HUDEP-2 (cell line): ENCODE data around the gene BCAT1.
A peak's percentile ranks its signal among the peaks of the same experiment; 100 is the strongest.
"Not testable (repeated sequence)": the region's sequence is repeated elsewhere in the genome, so short reads cannot be mapped to it uniquely, and the experiment has no call there.

Source experiments
- DNase-seq, 76 experiments: peaks; one replicate each; lab custom pipeline; 2025; ENCODE audit not compliant: unreplicated experiment in 76 of 76; lab: John Stamatoyannopoulos, UW

Gene BCAT1

GRCh38 chr12:24902511-24903328, 46.2 kb downstream of the BCAT1 start:
- DNase-seq, result peak in 4 of 76 experiments; percentile 19 to 44 (median 24)

DNA sequence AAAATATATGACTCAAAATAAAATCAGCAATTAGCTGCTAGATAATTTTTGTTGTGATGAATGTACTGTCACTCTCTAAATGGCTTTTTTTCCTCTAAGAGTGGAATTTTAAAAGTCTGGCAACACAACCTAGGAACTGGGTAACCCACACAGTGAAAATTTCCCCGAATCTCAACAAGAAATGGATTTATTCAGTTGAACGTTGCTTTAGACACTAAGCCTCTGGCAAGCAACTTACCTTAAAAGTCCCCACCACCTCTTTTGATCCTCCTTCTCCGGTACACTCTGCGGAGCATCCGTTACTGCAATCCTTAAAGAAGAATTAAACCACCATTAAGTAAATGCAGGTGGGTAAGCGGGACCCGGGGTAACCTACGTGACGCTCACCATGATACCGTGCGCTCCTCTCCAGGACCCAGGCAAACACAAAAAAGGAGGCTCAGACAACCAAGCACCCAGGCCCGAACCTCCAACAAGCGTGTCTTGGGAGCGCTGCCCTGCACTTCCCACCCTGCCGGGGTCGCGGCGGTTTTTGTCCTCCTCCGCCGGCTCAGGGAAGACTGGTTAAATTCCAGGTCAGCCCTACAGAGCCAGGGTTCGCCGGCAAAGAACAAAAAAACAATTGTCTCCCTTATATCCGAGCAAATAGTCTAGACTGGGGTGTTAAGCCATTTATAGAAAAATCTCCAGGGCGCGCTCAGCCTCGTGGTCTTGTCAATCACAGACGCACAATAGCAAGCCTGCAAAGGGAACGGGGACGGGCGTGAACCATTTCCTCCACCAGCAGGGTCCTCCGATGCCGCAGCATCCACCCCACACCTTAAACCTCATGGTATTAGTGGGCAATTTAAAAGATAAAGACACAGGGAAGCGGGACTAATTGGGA, 47.1 kb downstream of the BCAT1 start:
- no peak for DNase-seq

- DNase-seq, result peak in 6 of 76 experiments; percentile 4 to 26 (median 20)
These were observed 48.7 kb downstream of the BCAT1 start for GRCh38 chr12:24900196-24900595.

- DNase-seq, result peak in 14 of 76 experiments; percentile 8 to 48 (median 16)
These were observed 49.3 kb downstream of the BCAT1 start for GRCh38 chr12:24899503-24900075.

- no peak for DNase-seq
These were observed 50.3 kb downstream of the BCAT1 start for GRCh38 chr12:24898606-24899005.

DNA sequence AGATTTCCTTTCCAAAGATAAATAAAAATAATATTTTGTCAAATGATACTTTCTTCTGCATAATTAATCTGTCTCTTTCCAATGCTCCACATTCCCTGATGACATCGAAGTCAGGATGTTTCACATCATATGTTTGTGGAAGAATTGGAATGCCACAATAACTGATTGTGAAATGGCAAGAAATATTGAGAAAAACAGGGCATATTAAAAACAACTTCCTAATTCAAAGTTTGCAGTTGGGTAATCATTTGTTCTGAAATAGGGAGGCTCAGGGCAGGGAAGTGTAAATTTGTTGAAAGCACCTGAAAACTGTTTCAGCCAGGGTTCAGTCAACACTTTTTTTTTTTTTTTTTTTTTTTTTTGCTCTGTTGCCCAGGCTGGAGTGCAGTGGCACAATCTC, 50.7 kb downstream of the BCAT1 start:
- DNase-seq, result no peak

- no peak for DNase-seq
These were observed 52.7 kb downstream of the BCAT1 start for GRCh38 chr12:24896171-24896570.

- DNase-seq, result no peak
These were observed 53.3 kb downstream of the BCAT1 start for GRCh38 chr12:24895612-24896011.

DNA sequence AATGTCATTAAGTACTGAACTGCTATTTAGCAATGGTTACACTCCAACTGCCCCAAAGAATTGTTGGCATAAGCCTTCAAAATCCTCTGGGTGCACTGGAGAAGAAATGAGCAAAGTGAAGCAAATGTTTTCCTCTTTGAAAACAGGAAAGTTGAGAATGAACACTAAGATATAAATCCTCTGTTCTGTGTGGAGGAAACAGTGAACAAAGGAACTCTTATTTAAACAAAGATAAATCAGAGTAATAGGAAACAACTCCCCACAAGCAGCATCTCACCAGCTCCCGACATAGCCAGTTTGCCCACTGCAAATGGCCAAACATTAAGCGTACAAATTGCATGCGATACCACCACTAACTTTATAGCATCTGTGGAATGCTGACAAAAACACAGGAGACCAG, 54.0 kb downstream of the BCAT1 start:
- no peak for DNase-seq

DNA sequence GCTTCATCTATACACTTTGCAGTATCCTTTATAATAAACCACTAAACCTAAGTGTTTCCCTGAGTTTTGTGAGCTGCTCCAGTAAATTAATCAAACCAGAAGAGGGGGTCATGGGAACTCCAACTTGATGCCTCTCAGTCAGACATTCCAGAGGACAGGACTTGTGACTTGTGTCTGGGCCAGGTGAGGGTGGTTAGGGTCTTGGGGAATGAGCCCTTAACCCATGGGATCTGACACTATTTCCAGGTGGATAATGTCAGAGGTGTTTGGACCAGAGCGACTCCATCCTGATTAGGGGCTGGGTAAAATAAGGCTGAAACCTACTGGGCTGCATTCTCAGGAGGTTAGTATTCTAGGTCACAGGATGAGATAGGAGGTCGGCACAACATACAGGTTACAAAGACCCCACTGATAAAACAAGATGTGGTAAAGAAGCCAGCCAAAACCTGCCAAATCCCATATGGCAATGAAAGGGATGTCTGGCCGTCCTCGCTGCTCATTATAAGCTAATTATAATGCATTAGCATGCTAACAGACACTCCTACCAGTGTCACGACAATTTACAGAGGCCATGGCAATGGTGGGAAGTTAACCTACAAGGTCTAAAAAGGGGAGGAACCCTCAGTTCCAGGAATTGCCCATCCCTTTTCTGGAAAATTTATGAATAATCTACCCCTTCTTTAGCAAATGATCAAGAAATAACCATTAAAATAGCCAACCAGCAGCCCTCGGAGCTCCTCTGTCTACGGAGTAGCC, 58.7 kb downstream of the BCAT1 start:
- no peak for DNase-seq

DNA sequence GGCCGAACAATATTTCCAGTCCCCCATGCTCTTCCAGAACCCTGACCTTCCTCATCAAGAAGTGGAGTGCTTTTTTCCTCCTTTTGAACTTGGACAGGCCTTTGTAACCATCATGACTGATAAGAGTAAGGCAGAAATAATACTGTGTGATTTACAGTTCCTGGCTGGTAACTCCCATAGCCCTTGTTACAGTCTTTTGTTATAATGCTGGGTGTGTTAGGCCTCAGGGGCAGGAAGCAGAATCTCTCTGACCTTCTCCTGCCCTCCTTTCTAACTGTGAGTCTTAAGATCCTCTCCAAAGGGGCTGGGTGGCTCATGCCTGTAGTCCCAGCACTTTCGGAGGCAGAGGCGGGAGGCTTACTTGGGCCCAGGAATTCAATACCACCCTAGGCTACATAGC, 59.5 kb downstream of the BCAT1 start:
- DNase-seq, result no peak

- DNase-seq, result no peak
These were observed 60.1 kb downstream of the BCAT1 start for GRCh38 chr12:24888813-24889212.

GRCh38 chr12:24884911-24885310, 64.0 kb downstream of the BCAT1 start:
- DNase-seq, result no peak

- no peak for DNase-seq
These were observed 67.1 kb downstream of the BCAT1 start for GRCh38 chr12:24881724-24882371.

DNA sequence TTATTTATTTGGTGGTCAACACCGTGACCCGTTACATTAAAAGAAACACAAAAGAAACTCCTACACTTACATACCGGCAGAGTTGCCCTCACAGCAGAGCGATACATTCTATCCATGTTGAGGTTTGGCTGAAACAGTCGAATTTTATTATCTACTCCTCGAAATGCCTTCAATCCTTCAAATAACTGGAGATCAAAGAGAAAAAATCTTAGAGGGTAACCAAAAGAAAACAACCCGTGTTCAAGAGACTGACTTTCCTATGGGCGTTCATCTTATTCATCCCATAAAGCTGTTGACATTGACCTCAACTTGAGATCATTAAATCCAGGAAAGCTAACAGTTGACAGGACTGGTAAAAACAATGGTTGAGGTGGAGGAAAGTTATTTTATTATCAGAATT, 67.7 kb downstream of the BCAT1 start:
- DNase-seq, result no peak

DNA sequence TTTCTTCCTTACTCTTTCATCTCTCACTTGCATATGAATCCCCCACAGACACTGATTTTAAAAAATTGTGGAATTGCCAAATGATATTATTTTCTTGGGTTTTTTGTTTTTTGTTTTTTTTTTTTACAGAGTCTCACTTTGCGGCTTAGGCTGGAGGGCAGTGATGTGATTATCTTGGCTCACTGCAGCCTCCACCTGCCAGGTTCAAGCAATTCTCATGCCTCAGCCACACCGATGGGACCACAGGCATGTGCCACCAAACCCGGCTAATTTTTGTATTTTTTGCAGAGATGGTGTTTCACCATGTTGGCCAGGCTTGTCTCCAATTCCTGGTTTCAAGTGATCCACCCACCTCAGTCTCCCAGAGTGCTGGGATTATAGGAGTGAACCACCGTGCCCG, 68.2 kb downstream of the BCAT1 start:
- DNase-seq, result no peak

DNA sequence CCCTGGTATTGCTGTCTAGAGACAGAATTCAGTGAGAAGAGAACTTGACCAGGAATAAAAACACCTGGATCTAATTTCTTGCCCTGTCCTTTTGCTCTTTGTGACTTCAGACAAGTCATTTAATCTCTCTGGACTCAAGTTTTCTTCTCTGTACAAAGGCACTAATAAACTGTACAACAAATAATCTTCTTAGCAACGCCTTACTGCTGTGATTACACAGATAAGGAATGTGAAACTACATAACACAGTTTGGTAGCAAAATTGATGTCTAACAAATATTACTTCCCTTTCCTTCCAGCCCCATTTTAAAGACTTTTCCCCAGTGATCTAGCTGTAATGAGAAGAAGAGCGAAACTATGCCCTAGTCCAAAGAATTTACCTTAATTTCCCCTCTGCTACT, 69.3 kb downstream of the BCAT1 start:
- DNase-seq, result peak in 1 of 76 experiments; percentile 3

GRCh38 chr12:24875014-24875413, 73.9 kb downstream of the BCAT1 start:
- DNase-seq, result no peak

DNA sequence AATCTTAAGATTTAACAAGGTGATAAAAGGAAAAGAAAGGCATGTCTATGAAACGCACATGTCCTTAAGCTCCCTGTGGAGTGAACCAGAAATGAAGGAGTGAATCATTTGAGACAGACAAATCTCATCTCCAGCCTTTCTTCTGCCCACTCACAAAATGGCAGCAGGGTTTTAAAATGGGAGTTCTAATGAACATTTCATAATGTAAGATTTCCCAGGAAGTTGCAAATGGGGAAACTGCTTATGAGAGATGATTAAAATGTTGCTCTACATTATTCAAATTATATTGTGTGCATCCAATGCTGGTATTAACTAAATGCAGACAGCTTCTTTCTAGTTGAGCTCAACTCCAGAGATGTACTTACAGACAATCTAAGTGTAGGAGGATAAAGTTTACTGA, 76.7 kb downstream of the BCAT1 start:
- DNase-seq, result no peak

DNA sequence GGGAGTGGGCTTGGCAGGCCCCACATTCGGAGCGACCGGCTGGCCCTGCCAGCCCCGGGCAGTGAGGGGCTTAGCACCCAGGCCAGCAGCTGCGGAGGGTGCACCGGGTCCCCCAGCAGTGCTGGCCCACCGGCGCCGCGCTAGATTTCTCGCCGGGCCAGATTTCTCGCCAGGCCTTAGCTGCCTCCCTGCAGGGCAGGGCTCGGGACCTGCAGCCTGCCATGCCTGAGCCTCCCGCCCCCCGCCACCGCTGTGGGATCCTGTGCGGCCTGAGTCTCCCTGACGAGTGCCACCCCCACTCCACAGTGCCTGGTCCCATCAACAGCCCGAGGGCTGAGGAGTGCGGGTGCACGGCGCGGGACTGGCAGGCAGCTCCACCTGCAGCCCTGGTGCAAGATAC, 82.8 kb downstream of the BCAT1 start:
- DNase-seq, result not testable (repeated sequence)
